ENCODE data around the gene PAX5. TPM values are rescaled to one million over a fixed set of nuclear protein-coding genes. Genes with fewer than 3 reads are reported as not detected.
A peak's percentile ranks its signal among the peaks of the same experiment; 100 is the strongest.
"Not testable (repeated sequence)": the region's sequence is repeated elsewhere in the genome, so short reads cannot be mapped to it uniquely, and the experiment has no call there.

The PAX5 gene
- total RNA-seq, 1 donor from 2014 or later = 0.62 TPM

DNA sequence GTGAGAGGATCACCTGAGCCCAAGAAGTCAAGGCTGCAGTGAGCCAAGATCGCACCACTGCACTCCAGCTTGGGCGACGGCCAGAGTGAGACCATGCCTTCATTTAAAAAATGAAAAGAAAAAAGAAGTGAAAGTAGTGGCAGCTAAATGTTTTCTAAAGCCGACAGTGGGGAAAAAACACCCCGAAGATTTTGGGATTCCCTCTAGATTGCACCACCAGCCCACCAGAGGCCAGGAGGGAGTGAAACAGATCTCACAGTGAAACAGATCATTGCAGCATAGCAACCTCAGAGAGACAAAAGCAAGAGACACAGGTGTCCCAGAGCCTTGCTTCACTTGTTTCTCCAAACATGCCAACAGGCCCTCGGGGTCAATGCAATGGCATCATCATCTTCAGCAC is 156.8 kb downstream of the PAX5 start:
- DNase-seq = no peak

DNA sequence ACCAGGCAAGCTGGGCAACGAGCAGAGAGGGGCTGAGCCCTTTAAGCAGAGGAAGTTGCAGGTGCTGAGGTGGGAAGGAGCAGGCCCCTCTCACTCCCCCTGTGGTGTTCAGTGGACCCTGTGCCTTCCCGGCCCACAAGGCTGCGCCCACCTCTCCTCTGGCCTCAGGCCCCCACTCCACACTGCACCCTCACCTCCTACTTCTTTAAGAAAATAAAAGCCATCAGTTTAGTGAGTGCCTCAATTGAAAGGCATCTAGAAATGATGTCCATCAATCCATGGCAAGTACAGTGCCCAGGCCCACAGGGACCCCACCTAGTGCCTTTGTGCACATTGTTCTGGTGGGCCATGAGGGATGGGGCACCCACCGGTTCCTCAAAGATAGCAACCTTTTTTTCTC is 158.0 kb downstream of the PAX5 start:
- DNase-seq = no peak

DNA sequence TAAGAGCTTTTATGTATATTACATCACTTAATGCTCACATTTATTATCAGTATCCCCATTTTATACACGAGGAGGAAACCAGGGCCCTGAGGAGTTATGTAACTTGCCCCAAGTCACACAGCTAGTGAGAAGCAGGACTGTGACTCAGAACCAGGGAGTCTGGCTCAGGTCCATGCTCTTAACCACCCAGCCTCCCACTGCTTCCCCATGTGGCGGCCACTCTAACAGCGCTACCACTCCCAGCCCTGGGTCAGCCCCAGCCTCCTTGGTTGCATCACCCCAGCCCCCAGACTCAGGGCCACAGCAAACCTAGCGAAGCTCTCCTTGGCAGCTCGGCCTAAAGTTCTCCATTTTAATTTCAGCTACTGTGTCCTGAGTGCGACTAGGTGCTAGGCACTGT is 159.1 kb downstream of the PAX5 start:
- no peak for DNase-seq

DNA sequence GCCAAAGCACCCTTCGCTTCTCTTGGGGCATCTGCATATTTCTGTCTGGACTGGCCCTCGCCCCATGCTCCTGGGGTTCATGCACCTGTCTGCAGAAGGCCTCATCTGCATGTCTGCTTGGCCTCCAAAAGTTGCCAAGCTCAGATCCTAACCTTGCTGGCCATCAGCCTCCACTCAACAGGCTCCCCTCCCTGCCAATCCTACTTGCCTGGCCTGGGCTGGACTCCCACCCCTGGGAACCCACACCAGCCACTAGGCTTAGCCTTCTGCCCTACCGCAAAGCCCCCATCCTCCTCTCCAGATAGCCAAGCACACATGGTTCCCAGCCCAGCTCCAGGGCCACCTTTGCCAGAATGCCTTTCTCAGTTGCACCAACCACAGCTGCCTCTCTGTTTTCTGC is 159.8 kb downstream of the PAX5 start:
- DNase-seq = no peak

DNA sequence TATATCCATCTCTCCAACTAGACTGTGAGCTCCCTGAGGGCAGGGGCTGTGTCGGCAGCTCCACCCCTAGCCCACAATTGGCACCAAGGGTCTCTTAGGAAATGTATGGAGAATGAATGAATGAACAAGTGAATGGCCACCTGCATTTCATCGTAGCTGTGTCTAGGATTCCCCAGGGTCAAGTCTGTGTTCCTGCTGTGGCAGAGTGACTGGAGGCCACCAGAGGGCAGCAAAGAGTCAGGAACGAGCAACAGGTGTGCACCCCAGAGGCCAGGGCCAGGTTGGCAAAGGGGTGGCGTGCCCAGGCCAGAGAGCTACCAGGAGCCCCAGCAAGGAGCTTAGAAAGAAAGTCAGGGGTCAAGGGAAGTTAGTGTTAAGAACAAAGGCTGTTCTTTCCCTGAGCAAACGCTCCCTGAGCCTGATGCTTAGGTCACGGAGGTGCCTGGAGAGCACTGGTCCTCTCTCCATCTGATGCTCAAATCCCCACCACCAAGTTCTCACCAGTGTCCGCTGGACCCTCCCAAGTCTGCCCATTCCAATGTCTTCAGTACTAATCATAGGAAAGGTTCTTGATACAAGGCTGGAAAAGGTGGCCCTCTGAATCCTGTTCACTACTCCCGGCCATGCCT is 160.7 kb downstream of the PAX5 start:
- peak; percentile 70 for DNase-seq

DNA sequence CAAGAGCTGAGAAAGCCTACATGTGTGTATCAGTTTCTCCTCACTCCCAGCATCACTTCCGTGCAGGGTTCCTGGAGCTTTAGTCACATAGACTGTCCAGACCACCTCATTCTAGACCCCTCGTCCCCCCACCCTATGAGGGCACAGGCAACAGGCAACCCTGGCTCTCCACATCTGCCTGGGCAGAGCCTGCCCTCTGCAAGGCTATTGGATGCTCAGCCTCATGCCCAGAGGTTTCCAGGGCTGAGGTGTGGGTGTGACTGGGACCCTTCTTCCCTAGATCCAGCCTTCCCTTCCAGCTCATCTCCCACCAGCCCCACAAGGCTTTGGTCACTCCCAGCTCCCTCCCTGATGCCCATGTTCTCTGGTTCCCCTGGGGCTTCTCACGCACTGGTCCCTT is 161.4 kb downstream of the PAX5 start:
- DNase-seq = no peak

DNA sequence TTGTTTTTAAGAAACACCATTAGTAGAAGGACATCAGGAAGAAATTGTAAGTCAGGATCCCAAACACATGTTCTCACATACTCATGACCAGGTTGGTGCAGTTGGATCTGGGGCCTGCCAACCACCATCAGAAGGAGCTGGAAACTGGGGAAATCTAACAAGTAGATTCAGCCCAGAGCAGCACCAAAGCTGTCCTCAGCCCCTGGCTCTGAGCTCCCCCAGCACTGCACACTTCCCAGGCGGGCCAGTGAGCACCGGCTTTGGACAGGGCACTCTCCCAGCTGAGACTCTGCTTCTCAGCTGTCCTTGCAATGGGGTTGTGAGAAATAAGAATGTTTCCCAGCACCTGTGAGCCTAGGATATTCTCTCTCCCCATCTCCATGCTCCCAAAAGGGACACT is 162.5 kb downstream of the PAX5 start:
- no peak for DNase-seq

DNA sequence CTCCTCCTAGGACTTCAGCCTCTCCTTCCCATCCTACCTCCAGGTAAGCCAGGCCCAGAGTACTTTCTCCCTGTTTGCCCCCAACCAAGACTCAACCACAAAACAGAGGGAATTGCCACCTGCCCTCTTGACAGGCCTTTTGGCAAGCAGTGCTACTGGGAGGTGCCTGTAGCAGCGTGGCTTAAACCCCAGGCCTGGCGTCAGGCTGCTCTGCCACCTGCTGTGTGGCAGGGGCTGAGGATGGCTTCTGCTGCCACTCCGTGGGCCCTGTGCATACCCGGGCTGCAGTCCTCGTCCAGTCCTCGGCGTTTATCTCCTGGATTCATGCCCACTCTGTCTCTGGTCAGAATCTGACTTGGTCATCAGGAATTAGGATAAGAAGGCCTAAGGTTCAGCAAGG is 163.1 kb downstream of the PAX5 start:
- DNase-seq = peak; percentile 18

DNA sequence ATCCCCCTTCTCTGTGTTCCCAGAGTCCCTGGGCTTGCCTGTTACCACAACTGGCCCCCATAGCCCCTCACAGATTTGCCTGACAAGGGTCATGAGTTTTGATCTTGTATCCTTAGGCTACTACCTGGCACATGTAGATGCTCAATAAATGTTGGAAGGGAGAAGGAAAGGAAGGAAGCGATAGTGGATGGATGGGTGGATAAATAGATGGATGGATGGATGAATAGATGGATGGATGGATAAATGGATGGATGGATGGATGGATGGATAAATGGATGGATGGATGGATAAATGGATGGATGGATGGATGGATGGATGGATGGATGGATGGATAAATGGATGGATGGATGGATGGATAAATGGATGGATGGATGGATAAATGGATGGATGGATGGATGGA is 164.5 kb downstream of the PAX5 start:
- DNase-seq = not testable (repeated sequence)

DNA sequence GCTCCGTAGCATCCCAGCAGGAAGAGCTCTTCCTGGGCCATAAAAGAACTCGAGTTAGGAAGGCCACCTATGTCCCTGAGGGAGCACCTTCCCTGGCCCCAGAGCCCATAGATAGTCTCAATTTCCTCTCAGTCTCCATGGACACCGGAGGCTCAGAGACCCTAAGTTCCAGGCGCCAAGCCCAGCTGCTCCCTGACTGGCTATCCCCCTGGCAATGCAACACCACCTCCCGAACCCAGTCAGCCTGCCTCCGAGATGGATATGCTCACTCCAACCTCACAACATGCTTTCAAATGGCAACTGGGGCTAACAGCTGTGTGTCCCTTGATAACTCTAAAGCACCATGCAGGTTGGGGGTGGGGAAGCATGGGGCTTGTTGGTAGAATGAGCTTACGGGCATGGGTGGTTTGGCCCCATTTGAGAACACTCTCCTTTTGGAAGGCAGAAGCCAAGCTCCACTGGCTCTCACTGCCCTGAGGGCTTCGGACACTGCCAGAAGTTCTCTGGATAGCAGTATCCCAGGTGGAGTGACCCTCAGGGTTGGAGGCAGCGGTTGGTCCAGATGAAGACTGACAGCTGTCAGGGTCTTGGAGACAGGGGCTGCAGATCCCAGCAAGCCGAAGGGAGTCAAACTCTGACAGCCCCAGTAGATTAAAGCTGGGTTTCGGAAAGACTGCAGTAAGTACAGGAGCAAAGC is 165.3 kb downstream of the PAX5 start:
- no peak for DNase-seq

DNA sequence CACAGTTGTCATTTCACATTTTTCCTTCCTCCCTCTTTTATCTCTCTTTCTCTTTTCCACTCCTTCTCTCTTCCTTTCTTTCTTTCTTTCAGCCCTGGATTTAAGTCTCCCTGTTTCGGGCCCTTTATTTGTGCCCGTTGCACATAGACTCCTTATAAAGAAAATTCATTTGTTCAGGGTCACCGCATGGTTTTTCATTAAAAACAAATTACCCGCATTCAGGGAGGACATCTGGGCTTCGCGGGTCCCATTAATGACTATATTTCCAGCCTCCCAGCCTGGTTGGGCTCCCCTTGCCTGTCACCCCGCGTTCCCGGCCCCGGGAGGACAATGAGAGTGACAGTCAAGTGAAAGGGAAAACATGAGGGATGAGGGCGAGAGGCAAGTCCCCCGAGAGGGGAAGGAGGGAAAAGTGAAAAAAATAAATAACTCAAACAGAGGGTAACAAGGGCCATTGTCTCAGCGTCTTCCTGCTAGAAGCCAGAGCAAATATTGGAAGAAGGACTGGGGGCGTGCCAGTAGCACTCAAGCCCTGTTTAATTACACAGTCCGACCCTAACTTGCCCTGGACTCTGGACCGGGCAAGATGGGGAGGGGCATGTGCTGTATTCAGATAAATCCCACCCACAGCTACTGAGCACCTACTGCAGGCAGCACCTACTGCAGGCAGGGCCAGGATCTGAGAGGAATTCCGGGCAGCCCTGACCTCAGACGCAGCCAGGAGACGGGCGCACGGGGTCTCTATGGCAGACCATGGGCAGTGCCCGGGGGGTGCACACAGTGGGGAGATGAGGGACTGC is 166.2 kb downstream of the PAX5 start:
- DNase-seq = no peak

DNA sequence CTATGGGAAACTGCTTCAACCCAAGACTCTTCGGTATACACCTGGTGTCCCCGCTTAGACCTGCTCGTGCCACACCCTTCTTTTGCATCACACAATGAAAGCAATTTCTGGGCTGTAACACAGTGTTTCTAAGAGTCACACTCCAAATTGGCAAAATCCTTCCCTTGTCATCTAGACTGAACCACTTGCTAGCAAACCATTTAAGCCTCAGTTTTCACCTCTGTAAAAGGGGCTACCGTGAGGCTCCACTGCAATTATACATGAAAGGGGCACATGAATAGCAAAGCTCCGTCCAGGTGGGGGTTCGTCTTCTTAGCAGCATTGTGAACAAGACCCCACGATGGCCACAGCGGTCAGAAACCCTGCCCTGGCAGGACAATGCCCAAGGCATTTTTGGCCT is 166.8 kb downstream of the PAX5 start:
- DNase-seq = no peak

DNA sequence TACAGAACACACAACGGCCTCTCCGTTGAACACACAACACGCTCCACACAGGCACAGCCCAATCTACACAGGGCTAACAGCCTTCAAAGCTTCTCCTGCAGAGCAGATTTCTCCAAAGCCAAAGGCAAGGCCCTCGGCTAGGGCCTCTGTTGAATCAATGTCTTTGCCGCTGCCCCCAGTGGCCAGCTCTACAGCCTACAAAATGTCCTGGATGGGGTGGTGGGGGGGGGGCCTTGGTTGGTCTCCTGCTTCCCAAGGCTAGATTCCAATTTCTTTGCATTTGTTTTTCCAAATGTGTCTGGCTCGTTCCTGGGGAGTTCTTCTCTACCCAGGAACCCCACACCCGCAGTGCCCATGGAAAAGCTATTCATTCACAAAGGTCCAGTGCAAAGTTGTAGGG is 167.2 kb downstream of the PAX5 start:
- DNase-seq = no peak

DNA sequence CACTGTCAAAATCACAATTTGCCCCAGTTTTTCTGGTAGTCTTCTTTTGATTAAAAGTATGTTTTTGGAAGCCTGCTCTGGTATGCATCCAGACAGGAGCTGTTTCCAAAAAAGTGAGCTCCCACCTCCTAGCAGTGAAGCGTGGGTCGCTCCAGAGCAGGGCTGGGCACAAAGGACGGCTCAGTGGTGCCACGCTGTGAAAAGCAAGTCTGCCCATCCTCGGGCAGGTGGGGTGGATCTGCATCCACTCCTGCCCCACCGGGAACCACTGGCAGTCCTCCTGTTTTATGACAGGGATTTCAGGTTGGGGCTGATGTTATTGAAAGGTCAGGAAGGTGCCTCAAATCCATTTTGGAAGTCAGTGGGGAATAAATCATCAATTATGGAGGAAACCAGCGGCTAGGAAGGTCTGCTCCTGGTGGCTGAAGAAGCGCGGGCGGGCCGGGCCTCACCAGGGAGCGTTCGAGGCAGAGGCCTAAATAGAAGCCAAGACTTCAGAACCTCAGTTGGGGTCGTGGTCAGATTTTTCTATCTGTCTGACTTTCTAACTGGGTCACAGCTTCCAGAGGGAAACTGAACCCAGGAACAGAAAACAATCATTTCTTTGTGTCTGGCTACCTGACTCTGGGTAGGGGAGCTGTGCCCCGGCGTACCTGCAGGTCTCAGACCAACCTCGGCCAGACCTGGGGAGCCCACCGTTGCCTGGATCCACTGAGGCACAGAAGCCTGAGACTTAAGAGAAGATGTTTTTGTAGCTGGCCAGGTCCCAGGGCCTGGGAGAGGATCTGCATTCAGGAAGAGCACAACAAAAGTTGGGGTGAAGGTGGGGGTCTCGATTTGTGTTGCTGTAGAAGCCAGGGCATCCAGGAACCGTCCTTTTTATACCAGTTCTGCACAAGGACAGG is 168.1 kb downstream of the PAX5 start:
- no peak for DNase-seq

DNA sequence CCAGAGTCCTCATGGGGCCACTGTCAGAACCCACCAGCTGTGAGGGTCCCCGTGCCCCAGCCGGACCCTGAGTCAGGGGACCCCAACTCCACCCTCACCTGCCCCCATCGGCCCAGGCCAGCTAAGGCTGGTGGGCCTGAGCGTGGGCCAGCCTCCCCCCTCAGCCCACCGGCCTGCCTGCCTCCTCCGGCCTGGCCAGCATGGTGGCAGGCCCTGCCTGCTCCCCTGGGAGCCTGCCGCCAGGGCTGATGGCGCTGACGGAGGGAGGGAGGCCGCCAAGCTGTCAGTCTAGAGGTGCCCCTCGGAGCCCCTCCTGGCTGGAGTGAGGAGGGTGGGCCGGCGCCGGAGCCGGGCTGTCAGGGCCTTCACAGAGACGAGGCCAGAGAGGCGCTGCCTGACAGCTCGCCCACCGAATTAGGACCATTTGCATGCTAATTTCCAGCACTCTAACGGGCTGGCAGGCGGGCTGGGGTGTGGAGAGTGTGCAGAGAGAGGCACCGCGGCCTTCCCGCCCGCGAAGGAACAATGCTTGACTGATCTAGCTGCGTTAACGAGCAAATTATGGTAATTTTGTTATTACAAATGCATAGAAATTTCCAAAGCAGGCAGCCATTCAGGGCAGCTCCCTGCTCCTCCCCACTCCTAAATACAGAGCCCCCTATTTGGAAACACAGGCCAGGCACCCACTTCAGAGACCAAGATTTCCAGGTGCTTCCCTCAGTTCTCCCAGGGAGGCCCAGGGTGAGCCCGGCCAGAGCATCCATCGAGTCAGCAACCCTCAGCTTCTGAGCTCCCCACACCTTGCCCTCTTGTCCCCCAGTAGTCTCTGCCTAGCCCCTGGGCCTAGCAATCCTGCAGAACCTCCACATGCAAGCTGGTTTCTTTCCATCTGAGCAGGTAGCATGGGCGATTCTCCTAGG is 169.3 kb downstream of the PAX5 start:
- no peak for DNase-seq

DNA sequence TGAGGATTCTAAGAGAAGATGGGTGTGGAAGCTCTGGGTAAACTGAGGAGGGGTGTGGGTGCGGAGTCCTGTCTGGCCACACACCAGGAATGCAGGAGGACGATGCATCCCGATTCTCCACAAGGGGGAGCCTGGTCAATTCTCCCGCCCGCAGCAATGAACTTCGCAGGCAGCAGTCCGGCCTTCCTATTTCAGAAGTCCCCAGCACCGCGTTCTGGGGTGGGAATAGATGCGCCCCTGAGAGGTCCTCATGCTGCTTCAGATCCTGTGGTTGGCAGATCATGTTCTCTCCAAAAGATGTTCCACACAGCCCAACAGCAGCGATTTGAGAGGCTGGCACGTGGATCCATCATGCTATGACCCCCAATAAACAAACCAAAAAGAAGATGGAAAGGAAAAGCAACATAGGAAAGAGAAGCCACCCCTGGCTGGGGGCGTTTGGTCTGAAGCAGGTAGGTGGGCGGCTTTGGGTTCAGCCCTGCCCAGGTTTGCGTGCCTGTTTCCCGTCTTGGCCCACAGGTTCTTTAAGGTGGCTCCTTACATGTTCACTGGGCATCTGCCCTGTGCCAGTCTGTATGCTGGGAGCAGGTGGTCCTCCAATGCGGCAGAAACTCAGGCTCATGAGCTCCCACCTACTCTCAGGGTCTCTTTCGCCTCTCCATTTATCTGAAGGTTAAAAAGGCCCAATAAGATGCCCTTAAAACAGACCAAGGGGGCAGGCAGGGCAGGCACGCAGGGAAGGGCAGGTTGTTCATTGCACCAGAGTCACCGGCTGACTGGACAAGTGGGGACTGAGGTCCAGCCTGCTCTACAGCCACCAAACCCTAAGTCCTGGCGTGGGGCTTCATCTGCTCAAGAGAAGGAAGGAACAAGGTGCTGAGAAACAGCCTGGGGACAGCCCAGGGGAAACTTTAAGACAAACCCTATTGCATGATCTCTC is 171.6 kb downstream of the PAX5 start:
- peak; percentile 52 for DNase-seq

DNA sequence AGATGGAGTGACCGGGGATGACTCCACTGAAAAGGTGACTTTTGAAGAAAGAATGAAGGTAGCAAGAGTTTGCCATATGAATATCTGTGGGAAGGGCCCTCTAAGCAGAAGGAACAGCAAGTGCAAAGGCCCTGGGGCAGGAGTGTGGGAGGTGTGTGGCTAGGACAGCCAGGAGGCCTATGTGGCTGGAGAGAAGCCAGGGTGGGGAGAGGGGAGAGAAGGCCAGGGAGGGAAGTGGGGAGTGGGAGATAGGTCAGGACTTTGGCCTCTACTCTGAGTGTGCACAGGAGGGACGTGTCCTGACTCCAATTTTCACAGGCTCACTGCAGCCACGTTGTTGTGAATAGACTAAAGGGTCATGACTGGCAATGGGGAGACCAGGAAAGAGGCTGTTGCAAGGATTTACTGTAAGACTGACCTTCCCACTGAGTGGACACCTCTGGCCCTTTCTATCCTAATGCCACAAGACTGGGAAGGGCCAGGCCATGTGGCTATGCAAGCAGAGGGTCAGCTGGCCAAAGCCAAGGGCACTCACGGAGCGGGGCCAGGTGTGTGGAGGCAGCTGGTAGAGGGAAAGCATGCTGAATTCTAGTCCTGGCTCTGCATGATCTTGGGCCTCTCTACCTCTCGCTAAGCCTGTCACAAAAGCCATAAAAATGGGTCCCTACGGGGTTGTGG is 172.4 kb downstream of the PAX5 start:
- no peak for DNase-seq

DNA sequence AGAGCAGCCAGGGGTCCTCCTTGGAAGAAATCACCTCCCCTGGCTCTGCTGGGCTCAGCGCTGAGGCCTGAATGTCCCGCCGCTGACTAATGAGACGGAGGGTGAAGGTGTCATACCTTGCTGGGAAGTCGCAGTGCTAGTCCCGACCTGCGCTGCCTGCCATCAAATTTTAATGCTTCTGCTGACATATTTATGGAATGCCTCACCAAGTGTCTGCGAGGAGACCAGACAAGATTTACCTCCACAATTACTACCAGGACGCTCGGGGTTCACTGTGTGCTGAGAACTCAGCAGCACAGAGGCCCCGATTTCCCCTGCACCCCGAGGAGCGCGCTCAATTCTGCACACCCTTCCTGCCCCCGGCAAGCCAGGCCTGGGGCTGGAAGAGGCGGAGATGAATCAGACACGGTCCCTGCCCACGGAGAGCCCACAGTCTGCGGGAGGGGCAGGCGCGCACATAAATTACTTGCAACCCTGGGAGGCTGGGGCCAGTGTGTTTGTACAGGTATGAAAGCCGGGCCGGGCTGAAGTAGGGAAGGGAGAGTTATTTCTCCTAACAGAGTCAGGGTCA is 175.2 kb downstream of the PAX5 start:
- DNase-seq = no peak

Measured in tongue (tissue), 2 donors.